Ovary (tissue), 9 donors: ENCODE results near the gene SLC27A1. TPM values are rescaled to one million over a fixed set of nuclear protein-coding genes. Genes with fewer than 3 reads are reported as not detected.

Experiments used
- DNase-seq, 5 donors: peaks; one replicate each; pipeline ENCODE4 v3.0.0-alpha.2; 2019 to 2020
- H3K27ac ChIP-seq, 2 donors: fragments of 200-600 bp; one replicate each; pipeline versions ENCODE4 v1.5.1 to v1.8.0; 2019 to 2022
- H3K27me3 ChIP-seq: fragments of 200-600 bp; one replicate; pipeline ENCODE4 v1.8.0; 2022
- H3K36me3 ChIP-seq: fragments of 200-600 bp; sonication (generic); one replicate; pipeline ENCODE4 v1.5.1; 2019
- H3K4me1 ChIP-seq: one replicate; pipeline ENCODE4 v1.8.1; 2013; ENCODE audit warnings: mild to moderate bottlenecking, moderate library complexity; ENCODE audit not compliant: insufficient read depth
- H3K4me3 ChIP-seq: fragments of 200-600 bp; sonication (generic); one replicate; pipeline ENCODE4 v1.5.1; 2017
- H3K9me3 ChIP-seq, 2 donors: fragments of 200-600 bp in 1 of 2; sonication (generic) in 1 of 2; one replicate each; pipeline versions ENCODE4 v1.5.1 to v1.8.1; 2013 to 2019; ENCODE audit warnings: mild to moderate bottlenecking in 1 of 2, moderate library complexity in 1 of 2
- CTCF ChIP-seq, 3 donors: fragments of 450-650 bp in 2 of 3; fragments of 200-600 bp in 1 of 3; IDR thresholded peaks; one replicate each; pipeline versions ENCODE4 v1.5.1 to v1.8.0; 2016 to 2022; ENCODE audit warnings: antibody characterized with exemption in 3 of 3, mild to moderate bottlenecking in 1 of 3
- EP300 ChIP-seq: sonication (generic); formaldehyde crosslinking; IDR thresholded peaks from one replicate; pipeline ENCODE4 v1.6.1; 2017; ENCODE audit warnings: antibody characterized with exemption
- POLR2A ChIP-seq: fragments of 450-650 bp; IDR thresholded peaks from one replicate; pipeline ENCODE4 v1.6.1; 2017; ENCODE audit warnings: antibody characterized with exemption, mild to moderate bottlenecking, moderate library complexity
- WGBS, 3 donors: extraction: QIAGEN DNeasy Blood & Tissue Kit in 1 of 3; methylation state at CpG; one replicate each; pipeline versions ENCODE4 v1.1.5 to v1.1.7; 2013 to 2017; 5-methylcytosine and 5-hydroxymethylcytosine counted together
- intact Hi-C, 4 donors: fragments of 100-400 bp; cut with DNase I; formaldehyde crosslinking; loops; one replicate each; pipeline versions ENCODE4 v1.11.0 to v1.15.1; 2022 to 2023
- polyA plus RNA-seq, 2 donors: library from polyadenylated mRNA; stranded (reverse); fragments of 200-250 nt in 1 of 2; fragments of 350-450 nt in 1 of 2; fragmentation: Illumina TruSeq in 1 of 2; extraction: RNeasy Lipid Tissue Mini Kit (QIAGEN cat#74804) in 1 of 2; gene quantifications; one replicate each; pipeline ENCODE4 v1.2.3, GENCODE V29; 2013 to 2014
- total RNA-seq, 7 donors: library from RNA; depleted of rRNA in 2 of 7; stranded (reverse); fragments of >200 nt in 2 of 7; fragmentation: NEBNext Ultra II Directional in 3 of 7; extraction: Animal tissue kit (Norgen Biotek cat#: 25700) in 3 of 7; gene quantifications; one replicate each; pipeline versions ENCODE4 v1.1.0 to v1.2.4, GENCODE V29; 2016 to 2023
- donor health status: DM: no; HTN: no; CAD: no; lungs with moderate emphysema.
- donor health status: DM: no; HTN: no; CAD: no.
- donor health status: Bipolar disorder and iron deficiency.
- donor health status: DM: yes; HTN: yes; CAD: no.
- donor health status: DM: no; HTN: no; CAD: no.
- donor health status: DM: yes; HTN: yes; CAD: no.

The SLC27A1 gene
- total and polyA plus RNA-seq, 9 donors: 4.6 to 43.1 (median 37.8) TPM

DNA sequence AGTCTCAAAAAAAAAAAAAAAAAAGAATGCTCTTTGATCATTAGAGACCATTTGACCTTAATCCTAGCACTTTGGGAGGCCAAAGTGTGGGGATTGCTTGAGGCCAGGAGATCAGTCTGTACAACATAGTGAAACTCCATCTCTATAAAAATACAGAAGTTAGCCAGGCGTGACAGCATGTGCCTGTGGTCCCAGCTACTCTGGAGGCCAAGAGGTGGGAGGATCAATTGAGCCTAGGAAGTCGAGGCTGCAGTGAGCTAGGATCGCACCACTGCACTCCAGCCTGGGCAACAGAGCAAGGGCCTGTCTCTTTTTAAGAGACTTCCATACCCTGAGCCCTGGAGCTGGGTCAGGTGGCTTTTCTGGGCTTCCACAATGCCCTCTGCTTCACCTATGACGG lies 73.7 kb downstream of the SLC27A1 start:
- Histone ChIP-seq H3K4me3 (no peak overlapping the region), H3K27me3 (no peaks in the 10 kb centered on the region), H3K36me3 (no peaks in the 10 kb centered on the region), H3K9me3 (no peaks in the 10 kb centered on the region), H3K27ac (no peak overlapping the region), H3K4me1 (no peaks in the 10 kb centered on the region)
- no peak for DNase-seq
- TF ChIP-seq EP300: no peak
- TF ChIP-seq CTCF (IDR thresholded peaks at IDR 0.05): no peak
- TF ChIP-seq POLR2A: no peak
- intact Hi-C loops: no loop called here
- 70 to 78% (median 77%) methylated on average over 4 of the region's 4 CpGs for WGBS, 3 donors

GRCh38 chr19:17544418-17544817 lies 74.1 kb downstream of the SLC27A1 start:
- 93 to 99% (median 97%) methylated on average over 4 of the region's 4 CpGs for WGBS, 3 donors
- H3K9me3 ChIP-seq: no peaks in the 10 kb centered on the region
- TF ChIP-seq POLR2A: no peak
- TF ChIP-seq CTCF (IDR thresholded peaks at IDR 0.05): no peak
- no peak for TF ChIP-seq EP300
- H3K4me1 ChIP-seq: no peaks in the 10 kb centered on the region
- no peak for DNase-seq
- no peaks in the 10 kb centered on the region for H3K27me3 ChIP-seq
- intact Hi-C loops: no loop called here
- H3K27ac ChIP-seq: no peak overlapping the region
- no peaks in the 10 kb centered on the region for H3K36me3 ChIP-seq
- no peak overlapping the region for H3K4me3 ChIP-seq

DNA sequence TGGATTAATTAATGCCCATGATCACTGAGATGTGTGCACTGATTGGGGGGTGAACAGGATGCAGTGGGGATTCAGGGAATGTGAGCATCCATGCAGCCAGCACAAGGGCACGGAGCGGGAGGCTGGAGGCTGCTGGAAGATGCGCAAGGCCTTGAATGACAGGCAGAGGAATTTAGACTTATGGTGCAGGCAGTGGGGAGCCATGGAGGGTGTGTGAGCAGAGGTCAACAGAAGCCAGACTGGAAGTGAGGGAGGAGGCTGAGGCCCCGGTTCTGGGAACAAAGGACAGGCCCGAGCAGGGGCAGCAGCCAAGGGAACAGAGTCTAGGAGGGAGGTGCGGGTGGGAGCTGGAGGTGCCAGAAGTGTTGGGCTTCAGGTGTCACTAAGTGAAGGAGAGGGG lies 77.8 kb downstream of the SLC27A1 start:
- intact Hi-C loops: no loop called here
- Histone ChIP-seq H3K4me3 (no peak overlapping the region), H3K27me3 (no peaks in the 10 kb centered on the region), H3K9me3 (no peaks in the 10 kb centered on the region), H3K36me3 (no peaks in the 10 kb centered on the region), H3K4me1 (no peaks in the 10 kb centered on the region), H3K27ac (no peak overlapping the region)
- DNase-seq: no peak
- TF ChIP-seq POLR2A: no peak
- no peak for TF ChIP-seq CTCF (IDR thresholded peaks at IDR 0.05)
- no peak for TF ChIP-seq EP300
- WGBS, 3 donors: 81 to 88% (median 82%) methylated on average over 6 of the region's 6 CpGs

DNA sequence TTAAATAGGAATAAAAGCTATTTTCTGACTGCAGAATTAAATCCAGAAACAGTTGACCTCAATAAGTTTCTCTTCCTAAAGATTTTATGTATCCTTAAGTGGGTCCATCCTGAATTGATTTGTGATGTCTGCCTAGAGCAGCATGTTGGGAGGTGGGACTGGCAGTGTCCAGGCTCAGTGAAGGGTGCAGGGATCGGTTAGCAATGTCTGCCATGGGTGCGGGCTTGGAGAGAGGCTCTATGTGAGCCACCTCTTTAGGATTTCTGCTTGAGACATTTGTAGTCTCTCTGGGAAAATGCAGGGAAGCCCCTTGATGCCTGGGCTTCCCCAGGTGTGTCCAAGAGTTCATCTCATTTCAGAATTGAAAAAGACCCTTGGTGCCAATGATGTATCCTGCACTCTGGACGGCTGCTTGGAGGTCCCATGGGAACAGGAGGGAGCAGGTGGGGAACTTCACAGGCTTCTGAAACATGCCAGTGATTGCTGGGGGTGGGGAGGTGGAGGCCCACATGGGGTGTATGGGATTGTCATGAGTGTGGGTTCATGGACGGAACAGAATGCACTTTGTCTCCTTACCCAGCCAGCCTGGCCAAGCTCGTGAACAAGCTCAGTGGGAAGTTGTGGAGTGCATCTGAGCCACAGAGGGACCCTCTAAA lies 78.9 kb downstream of the SLC27A1 start:
- DNase-seq: no peak
- Histone ChIP-seq H3K4me3 (no peak overlapping the region), H3K4me1 (peaks cover 3% of the 10 kb centered on the region), H3K36me3 (no peaks in the 10 kb centered on the region), H3K9me3 (no peaks in the 10 kb centered on the region), H3K27me3 (no peaks in the 10 kb centered on the region), H3K27ac (no peak overlapping the region)
- TF ChIP-seq EP300: no peak
- no peak for TF ChIP-seq POLR2A
- no peak for TF ChIP-seq CTCF (IDR thresholded peaks at IDR 0.05)
- 69 to 84% (median 82%) methylated on average over 5 of the region's 5 CpGs for WGBS, 3 donors
- intact Hi-C loops: no loop called here
